ENCODE results near the gene AKT1.
A peak's percentile ranks its signal among the peaks of the same experiment; 100 is the strongest.

Gene AKT1

GRCh38 chr14:104788873-104789663, 6.5 kb downstream of the AKT1 start:
- no peak overlapping the region for H3K4me3 ChIP-seq

GRCh38 chr14:104788161-104788818, 7.3 kb downstream of the AKT1 start:
- H3K27ac ChIP-seq, result peak overlapping the region in 14 of 21 experiments; percentile 12 to 73 (median 44)
- no peak overlapping the region for H3K4me3 ChIP-seq

More at GRCh38 chr14:104788873-104789663, 6.5 kb downstream of the AKT1 start:
- peak overlapping the region in 4 of 21 experiments; percentile 12 to 50 (median 32) for H3K27ac ChIP-seq

- Histone ChIP-seq H3K27ac (peak overlapping the region in 15 of 21 experiments; percentile 12 to 73 (median 47)), H3K4me3 (no peak overlapping the region)
Observed at GRCh38 chr14:104787736-104788135, 7.8 kb downstream of the AKT1 start.

DNA sequence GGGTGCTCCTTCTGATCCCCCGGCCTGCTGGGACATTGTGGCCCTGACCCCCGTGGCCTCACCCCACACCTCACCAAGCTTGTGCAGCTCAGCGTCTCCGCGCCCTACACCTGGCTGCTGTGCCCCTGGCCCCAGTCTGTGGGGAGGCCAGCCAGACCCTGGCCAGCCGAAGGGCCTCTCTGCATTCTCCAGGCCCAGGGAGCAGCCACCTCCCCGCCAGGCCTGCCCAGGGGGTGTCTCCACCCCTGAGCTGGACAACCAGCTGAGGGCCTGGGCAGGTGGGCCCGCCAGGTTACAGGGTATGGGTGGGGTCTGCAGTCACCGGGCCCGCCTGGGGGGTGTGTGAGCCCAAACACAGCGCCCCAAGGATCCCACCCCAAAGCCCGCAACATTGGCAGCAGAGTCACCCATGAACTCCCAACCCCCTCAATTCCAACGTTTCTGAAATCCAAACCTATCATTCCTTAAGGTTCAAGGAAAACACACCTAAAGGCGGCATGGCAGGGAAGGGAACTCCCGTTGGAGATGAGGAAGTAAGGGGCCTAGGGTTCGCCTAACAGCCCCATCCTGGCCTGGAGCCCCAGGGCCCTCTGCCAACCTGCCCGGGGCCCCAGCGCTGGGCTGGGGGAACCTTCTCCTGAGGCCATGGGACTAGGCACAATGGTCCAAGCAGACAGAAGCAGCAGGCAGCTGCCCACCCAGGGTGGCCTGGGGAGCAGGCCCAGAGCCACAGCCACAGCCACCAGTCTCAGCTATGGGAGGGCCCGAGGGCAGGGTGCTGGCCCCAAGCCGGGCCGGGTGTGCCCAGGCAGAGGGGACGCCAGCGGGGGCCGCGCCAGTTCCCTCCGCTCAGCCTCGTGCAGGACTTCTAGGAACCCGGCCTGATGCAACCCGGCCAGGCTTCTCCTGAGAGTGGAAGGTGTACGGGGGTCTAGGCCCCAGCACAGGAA, 8.5 kb downstream of the AKT1 start:
- H3K27ac ChIP-seq, result peak overlapping the region in 16 of 21 experiments; percentile 7 to 73 (median 42)
- H3K4me3 ChIP-seq, result no peak overlapping the region

DNA sequence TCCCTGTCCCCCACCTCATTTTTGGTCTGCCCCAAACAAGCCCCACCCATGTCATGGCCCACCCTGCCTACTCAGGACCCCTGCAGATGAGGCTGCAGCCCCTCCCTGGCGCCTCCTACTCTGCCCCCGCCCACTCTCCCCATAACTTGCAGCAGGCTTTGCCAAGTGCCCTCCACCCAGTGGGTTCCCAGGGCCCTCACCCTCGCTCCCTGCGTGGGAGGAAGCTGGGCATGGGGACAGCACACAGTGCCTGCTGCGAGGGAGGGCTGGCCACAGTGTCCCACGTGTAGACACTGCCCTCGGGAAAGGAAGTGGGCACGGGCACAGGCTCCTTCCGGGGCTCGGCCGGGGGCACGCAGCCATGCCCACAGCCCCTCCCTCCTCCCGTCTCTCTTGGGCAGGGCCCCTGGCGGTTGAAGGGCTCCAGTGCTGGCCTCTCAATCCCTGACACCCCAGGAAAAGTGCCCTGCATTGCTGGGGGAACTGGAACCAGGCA, 9.4 kb downstream of the AKT1 start:
- H3K4me3 ChIP-seq, result no peak overlapping the region
- peak overlapping the region in 9 of 21 experiments; percentile 21 to 73 (median 42) for H3K27ac ChIP-seq

DNA sequence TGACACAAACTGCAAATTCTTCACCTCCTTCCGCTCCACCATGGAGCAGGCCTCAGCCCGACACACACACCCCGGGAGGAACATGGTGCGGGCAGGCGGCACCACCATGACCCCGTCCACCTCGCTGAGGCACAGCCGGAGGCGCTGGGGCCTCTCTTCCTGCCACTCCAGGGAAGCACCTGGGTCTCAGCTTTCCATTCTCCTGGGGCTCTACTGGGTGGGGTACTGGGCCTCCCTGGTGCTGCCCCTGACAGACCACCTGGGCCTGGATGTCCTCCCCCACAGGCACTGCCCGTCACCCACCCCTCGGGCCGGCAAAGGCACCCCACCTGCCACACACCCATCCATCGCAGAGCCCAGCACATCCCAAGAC, 9.9 kb downstream of the AKT1 start:
- H3K27ac ChIP-seq, result peak overlapping the region in 5 of 21 experiments; percentile 9 to 73 (median 30)
- no peak overlapping the region for H3K4me3 ChIP-seq

GRCh38 chr14:104784846-104785707, 10.5 kb downstream of the AKT1 start:
- Histone ChIP-seq H3K27ac (peak overlapping the region in 3 of 21 experiments; percentile 9 to 28 (median 21)), H3K4me3 (no peak overlapping the region)

DNA sequence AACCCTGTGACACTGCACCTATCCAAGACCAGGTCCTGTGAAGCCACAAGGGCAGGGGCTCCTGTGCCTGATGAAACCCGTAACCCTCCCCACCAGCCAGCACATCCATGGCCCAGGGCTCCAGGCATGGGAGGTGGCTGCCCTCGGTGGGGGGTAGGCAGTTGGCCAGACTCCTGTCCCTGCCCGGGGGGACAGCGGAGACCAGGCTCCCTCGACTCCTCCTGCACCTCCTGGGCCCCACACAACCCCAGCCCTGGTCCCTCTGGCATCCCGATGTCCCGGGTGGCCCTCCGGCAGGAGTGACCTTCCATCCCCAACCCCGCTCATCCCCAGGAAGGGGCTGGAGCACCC, 11.4 kb downstream of the AKT1 start:
- no peak overlapping the region for H3K4me3 ChIP-seq
- H3K27ac ChIP-seq, result peak overlapping the region in 5 of 21 experiments; percentile 6 to 28 (median 27)

DNA sequence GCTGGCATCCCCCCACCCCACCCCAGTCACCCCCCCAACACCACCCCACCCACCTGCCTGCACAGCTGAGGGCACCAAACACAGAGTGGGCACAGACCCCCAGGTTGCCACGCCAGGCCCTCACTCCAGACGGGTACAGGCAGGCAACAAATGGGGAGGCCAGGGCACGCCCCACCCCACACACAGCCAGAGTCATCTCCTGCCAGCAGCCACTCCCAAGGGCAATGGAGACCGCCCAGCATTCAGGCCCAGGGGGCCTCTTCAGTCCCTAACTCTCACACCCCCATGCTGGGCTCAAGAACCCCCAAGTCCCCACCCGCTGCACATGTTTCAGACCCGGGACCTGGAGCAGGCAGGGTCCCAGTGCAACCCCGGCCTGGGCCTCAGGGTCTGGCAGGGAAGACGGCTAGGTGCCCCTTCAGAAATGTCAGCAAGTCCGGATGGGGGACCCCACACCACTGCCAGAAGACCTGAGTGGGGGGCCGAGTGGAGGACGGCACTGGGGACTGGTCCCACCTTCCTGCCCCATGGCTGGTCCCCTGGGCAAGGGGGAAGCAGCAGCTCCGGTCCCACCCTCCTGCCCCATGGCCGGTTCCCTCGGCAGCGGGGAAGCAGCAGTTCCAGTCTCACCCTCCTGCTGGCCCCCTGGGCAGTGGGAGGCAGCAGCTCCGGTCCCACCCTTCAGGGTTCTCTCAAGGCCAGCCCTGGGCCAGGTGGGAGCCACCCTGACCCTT, 11.9 kb downstream of the AKT1 start:
- H3K27ac ChIP-seq, result peak overlapping the region in 4 of 21 experiments; percentile 6 to 28 (median 24)
- no peak overlapping the region for H3K4me3 ChIP-seq

DNA sequence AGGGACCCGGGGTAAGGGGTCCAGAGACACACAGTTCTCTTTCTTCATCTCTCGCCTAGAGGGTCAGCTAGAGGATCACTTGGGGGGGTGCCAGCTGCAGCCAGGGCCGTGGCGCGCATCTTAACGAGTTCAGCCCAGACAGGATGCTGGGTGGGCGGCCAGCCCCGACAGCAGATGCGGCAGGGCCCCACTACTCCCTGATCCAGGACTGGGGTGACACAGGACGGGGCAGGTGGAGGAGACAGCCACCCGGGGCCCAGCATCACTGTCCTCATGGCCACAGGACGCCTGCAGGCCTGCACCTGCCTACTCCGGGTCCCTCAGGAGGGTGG, 12.8 kb downstream of the AKT1 start:
- Histone ChIP-seq H3K4me3 (no peak overlapping the region), H3K27ac (no peak overlapping the region)

GRCh38 chr14:104782086-104782807, 13.3 kb downstream of the AKT1 start:
- no peak overlapping the region for H3K4me3 ChIP-seq
- no peak overlapping the region for H3K27ac ChIP-seq

- Histone ChIP-seq H3K4me3 (no peak overlapping the region), H3K27ac (no peak overlapping the region)
Observed at GRCh38 chr14:104781271-104782077, 14.1 kb downstream of the AKT1 start.

DNA sequence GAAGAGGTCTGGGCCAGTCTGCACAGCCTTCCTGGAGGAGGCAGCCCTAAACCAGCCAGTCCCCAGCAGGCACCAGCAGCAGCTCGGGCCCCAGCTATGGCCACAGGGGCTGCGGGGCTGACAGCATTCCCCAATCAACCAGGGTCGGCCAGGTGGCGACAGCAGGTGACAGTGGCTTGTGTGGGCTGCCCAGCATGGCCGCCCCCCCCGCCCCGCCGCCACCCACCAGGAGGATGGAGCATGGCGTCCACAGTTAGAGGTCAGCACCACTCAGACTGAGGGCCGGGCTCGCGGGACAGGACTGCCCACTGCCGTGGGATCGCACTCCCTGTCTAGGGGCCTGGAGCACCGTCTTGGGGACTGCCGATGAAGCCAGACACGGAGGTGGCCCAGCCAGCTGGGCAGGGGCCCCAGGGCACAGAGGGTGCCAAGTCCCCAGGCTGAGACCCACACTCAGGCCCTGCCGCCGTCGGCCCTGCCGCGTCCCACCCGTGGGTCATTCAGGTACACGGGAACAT, 15.0 kb downstream of the AKT1 start:
- no peak overlapping the region for H3K27ac ChIP-seq

DNA sequence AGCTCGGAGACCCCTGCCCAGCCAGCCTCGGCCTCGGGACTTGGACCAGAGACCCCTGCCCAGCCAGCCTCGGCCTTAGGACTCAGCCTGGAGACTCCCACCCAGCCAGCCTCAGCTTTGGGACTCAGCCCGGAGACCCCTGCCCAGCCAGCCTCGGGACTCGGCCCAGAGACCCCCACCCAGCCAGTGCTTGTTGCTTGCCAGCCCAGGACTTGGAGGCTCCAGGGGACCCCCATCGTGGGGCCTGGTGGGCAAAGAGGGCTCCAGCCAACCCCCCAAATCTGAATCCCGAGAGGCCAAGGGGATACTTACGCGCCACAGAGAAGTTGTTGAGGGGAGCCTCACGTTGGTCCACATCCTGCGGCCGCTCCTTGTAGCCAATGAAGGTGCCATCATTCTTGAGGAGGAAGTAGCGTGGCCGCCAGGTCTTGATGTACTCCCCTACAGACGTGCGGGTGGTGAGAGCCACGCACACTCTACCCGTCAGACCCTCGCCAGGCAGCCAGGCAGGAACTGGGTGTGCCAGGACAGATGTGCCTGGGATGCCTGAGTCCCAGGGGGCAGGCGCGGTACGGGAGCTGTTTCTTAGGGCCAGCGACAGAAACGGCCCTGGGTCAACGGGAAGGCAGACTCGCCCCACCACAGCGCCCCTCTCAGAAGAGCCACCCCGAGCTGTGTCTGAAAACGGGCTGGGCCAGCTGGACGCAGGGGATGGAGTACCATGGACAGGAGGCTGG, 15.6 kb downstream of the AKT1 start:
- no peak overlapping the region for H3K4me3 ChIP-seq
- no peak overlapping the region for H3K27ac ChIP-seq

More for the DNA sequence above, 15.0 kb downstream of the AKT1 start:
- H3K4me3 ChIP-seq, result no peak overlapping the region

DNA sequence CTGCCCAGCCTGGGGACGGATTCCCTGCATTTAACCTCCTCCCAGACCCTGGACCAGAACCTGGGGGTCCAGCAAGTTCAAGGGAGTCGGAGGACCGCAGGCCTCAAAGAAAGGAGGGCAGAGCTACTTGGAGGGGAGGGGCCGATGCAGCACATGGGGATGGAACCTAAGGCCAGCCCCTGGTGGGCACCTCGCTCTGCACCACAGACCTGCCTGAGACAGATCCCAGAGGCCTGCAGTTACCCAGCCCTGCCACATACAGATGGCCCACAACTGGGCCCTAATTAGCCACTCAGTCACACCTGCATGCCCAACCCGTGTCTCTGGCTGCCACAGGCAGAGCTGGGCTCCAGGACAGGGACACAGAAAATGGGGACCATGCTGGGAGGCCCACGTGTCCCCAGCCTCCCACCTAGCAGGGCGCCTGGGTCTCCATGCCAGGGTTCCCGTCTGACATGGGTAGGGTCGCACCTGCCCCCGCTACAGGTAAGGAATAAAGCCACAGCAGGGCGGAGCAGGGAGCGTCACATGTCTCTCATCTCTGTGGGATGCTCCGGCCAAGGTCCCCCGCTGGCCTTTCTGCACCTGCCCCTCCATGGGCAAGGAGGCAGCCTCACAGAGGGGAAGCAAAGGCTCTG, 16.7 kb downstream of the AKT1 start:
- no peak overlapping the region for H3K4me3 ChIP-seq
- H3K27ac ChIP-seq, result no peak overlapping the region

All from skin epidermis (tissue), 12 donors.